ENCODE results near the gene NKAIN1. TPM values are rescaled to one million over a fixed set of nuclear protein-coding genes. Genes with fewer than 3 reads are reported as not detected.

Gene NKAIN1
- total RNA-seq, 1 experiment from 2014 or later: 1.7 TPM

- Histone ChIP-seq H3K36me3 (ENCODE audit: control insufficient read depth, insufficient read depth, low read length) (no peaks in the 10 kb centered on the region), H3K4me1 (ENCODE audit: control insufficient read depth, insufficient read depth, low read length) (0 out of 2 replicates have a peak, but pooled peaks cover 4% of the 10 kb centered on the region), H3K27ac (ENCODE audit: low read length) (no peak overlapping the region), H3K9me3 (ENCODE audit: control insufficient read depth, insufficient read depth, low read depth, low read length) (no peaks in the 10 kb centered on the region), H3K27me3 (ENCODE audit: control insufficient read depth, insufficient read depth, low read length) (0 out of 2 replicates have a peak, but pooled peaks cover 2% of the 10 kb centered on the region), H3K4me3 (ENCODE audit: low read depth in 2 of 2, low read length in 2 of 2) (peak overlapping the region; percentile 33 to 49)
- TF ChIP-seq REST (IDR thresholded peaks at IDR 0.05; ENCODE audit: insufficient read depth in 1 of 2, low read depth in 2 of 2, low read length in 1 of 2) (peak; percentile 100), SIN3A (IDR thresholded peaks at IDR 0.05; ENCODE audit: borderline replicate concordance, insufficient read depth, low read depth, low read length) (no peak)
- DNase-seq (ENCODE audit: low read depth, low spot score) (no peak), ATAC-seq (peak; percentile 80)
- in situ Hi-C loops (cut with HindIII; ENCODE audit: low pct_unique_long_range_greater_than_20kb, low sequenced_read_pairs): no loop called here
- POLR2A ChIA-PET: interaction anchor here (0.6 kb wide), 1 partner anchor 118 kb away, joined by 4 read pairs; no protein-coding TSS in a partner anchor
- intact Hi-C loops (cut with micrococcal nuclease; ENCODE audit: unreplicated experiment): loop anchor here (5.0 to 10.0 kb wide), 2 partner anchors 52 to 240 kb away; partner anchors contain the start of gene NKAIN1
- BruUV-seq (replicated peaks): no TSS peak
- CTCF ChIA-PET: interaction anchor here (0.6 to 1.4 kb wide), 6 partner anchors 13 to 367 kb away, joined by 3 to 8 read pairs (median 4); partner anchors contain the start of genes SNRNP40 and ZCCHC17
Observed at GRCh38 chr1:31182352-31182751, 57.3 kb downstream of the NKAIN1 start.

GRCh38 chr1:31181515-31182343, 58.0 kb downstream of the NKAIN1 start:
- ChIA-PET CTCF (interaction anchor here (0.6 to 1.4 kb wide), 3 partner anchors 12 to 116 kb away, joined by 3 to 7 read pairs (median 4); no protein-coding TSS in a partner anchor), POLR2A (interaction anchor here (0.6 kb wide), 1 partner anchor 30 kb away, joined by 3 read pairs; no protein-coding TSS in a partner anchor)
- no peak overlapping the region for H3K27ac ChIP-seq (ENCODE audit: low read length)
- H3K36me3 ChIP-seq (ENCODE audit: control insufficient read depth, insufficient read depth, low read length): no peaks in the 10 kb centered on the region
- in situ Hi-C loops (cut with HindIII; ENCODE audit: low pct_unique_long_range_greater_than_20kb, low sequenced_read_pairs) (no loop called here), intact Hi-C loops (cut with micrococcal nuclease; ENCODE audit: unreplicated experiment) (loop anchor here (5.0 to 10.0 kb wide), 2 partner anchors 53 to 241 kb away; partner anchors contain the start of gene NKAIN1)
- BruUV-seq (replicated peaks): no TSS peak
- H3K4me1 ChIP-seq (ENCODE audit: control insufficient read depth, insufficient read depth, low read length): 0 out of 2 replicates have a peak, but pooled peaks cover 4% of the 10 kb centered on the region
- no peaks in the 10 kb centered on the region for H3K9me3 ChIP-seq (ENCODE audit: control insufficient read depth, insufficient read depth, low read depth, low read length)
- no peaks in the 10 kb centered on the region for H3K27me3 ChIP-seq (ENCODE audit: control insufficient read depth, insufficient read depth, low read length)
- ATAC-seq (peak; percentile 88), DNase-seq (ENCODE audit: low read depth, low spot score) (no peak)
- TF ChIP-seq SIN3A (IDR thresholded peaks at IDR 0.05; ENCODE audit: borderline replicate concordance, insufficient read depth, low read depth, low read length): no peak
- TF ChIP-seq REST (IDR thresholded peaks at IDR 0.05; ENCODE audit: insufficient read depth in 1 of 2, low read depth in 2 of 2, low read length in 1 of 2): peak in 1 of 2 experiments; percentile 86; a peak in 2 of 4 replicates
- TF ChIP-seq CTCF (IDR thresholded peaks at IDR 0.05): peak; percentile 97
- no peak for TF ChIP-seq TCF7L2 (IDR thresholded peaks at IDR 0.05; ENCODE audit: low read depth, low read length)
- no peak for TF ChIP-seq POLR2AphosphoS5 (IDR thresholded peaks at IDR 0.05; ENCODE audit: low read depth, low read length)
- H3K4me3 ChIP-seq (ENCODE audit: low read depth in 2 of 2, low read length in 2 of 2): peak overlapping the region; percentile 33 to 49
